Stimulated activated CD8-positive, alpha-beta memory T cell treated with anti-CD3 and anti-CD28 coated beads, Interleukin-4, amount 100 ng/mL, for 4 hours (primary cell): ENCODE results near the gene PTPRG.

Source experiments
- DNase-seq, 2 donors: peaks; one replicate each; pipeline ENCODE4 v3.0.0-alpha.2; 2020; ENCODE audit warnings: low read depth in 2 of 2, low spot score in 1 of 2

The PTPRG gene

GRCh38 chr3:61915296-61915695, 353.9 kb downstream of the PTPRG start:
- DNase-seq = no peak

GRCh38 chr3:61919371-61919770, 358.0 kb downstream of the PTPRG start:
- DNase-seq = no peak

GRCh38 chr3:61922118-61922517, 360.7 kb downstream of the PTPRG start:
- no peak for DNase-seq

- DNase-seq = no peak
These were observed 362.8 kb downstream of the PTPRG start for GRCh38 chr3:61924090-61924735.

- no peak for DNase-seq
These were observed 363.6 kb downstream of the PTPRG start for GRCh38 chr3:61924991-61925390.

GRCh38 chr3:61925721-61926120, 364.4 kb downstream of the PTPRG start:
- no peak for DNase-seq

- no peak for DNase-seq
These were observed 365.6 kb downstream of the PTPRG start for GRCh38 chr3:61926923-61927322.

GRCh38 chr3:61927332-61927731, 366.0 kb downstream of the PTPRG start:
- no peak for DNase-seq

- no peak for DNase-seq
These were observed 366.7 kb downstream of the PTPRG start for GRCh38 chr3:61928039-61928438.

- DNase-seq = no peak
These were observed 367.5 kb downstream of the PTPRG start for GRCh38 chr3:61928776-61929314.

GRCh38 chr3:61929617-61930016, 368.2 kb downstream of the PTPRG start:
- no peak for DNase-seq

- DNase-seq = no peak
These were observed 371.1 kb downstream of the PTPRG start for GRCh38 chr3:61932499-61932898.

- DNase-seq = no peak
These were observed 372.6 kb downstream of the PTPRG start for GRCh38 chr3:61933798-61934504.

- no peak for DNase-seq
These were observed 373.1 kb downstream of the PTPRG start for GRCh38 chr3:61934505-61934871.

GRCh38 chr3:61935814-61936213, 374.4 kb downstream of the PTPRG start:
- DNase-seq = no peak

- no peak for DNase-seq
These were observed 375.1 kb downstream of the PTPRG start for GRCh38 chr3:61936344-61936937.

GRCh38 chr3:61937477-61937876, 376.1 kb downstream of the PTPRG start:
- DNase-seq = no peak

GRCh38 chr3:61938878-61939549, 377.6 kb downstream of the PTPRG start:
- no peak for DNase-seq

GRCh38 chr3:61940236-61940635, 378.9 kb downstream of the PTPRG start:
- DNase-seq = no peak

- no peak for DNase-seq
These were observed 382.6 kb downstream of the PTPRG start for GRCh38 chr3:61943975-61944374.

- DNase-seq = no peak
These were observed 383.4 kb downstream of the PTPRG start for GRCh38 chr3:61944726-61945125.

GRCh38 chr3:61945657-61946056, 384.3 kb downstream of the PTPRG start:
- DNase-seq = no peak
